ENCODE measurements around the gene GPATCH3. TPM values are rescaled to one million over a fixed set of nuclear protein-coding genes. Genes with fewer than 3 reads are reported as not detected.
"Not testable (repeated sequence)": the region's sequence is repeated elsewhere in the genome, so short reads cannot be mapped to it uniquely, and the experiment has no call there.

Gene GPATCH3, protein sequence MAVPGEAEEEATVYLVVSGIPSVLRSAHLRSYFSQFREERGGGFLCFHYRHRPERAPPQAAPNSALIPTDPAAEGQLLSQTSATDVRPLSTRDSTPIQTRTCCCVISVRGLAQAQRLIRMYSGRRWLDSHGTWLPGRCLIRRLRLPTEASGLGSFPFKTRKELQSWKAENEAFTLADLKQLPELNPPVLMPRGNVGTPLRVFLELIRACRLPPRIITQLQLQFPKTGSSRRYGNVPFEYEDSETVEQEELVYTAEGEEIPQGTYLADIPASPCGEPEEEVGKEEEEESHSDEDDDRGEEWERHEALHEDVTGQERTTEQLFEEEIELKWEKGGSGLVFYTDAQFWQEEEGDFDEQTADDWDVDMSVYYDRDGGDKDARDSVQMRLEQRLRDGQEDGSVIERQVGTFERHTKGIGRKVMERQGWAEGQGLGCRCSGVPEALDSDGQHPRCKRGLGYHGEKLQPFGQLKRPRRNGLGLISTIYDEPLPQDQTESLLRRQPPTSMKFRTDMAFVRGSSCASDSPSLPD
- total RNA-seq, result 24.0 and 26.0 TPM in 2 replicates

- Mint-ChIP-seq H3K4me3 (peak within 1 kb of the TSS; percentile 99), H3K9me3 (no peaks in the 10 kb centered on the region), H3K36me3 (ENCODE audit: low read depth) (peaks cover 28% of the 10 kb centered on the region), H3K27me3 (no peaks in the 10 kb centered on the region), H3K27ac (peak within 1 kb of the TSS; percentile 100), H3K4me1 (peaks cover 32% of the 10 kb centered on the region)
- intact Hi-C loops (cut with micrococcal nuclease), result loop anchor here (1.0 kb wide), 3 partner anchors 10 to 93 kb away; partner anchors contain the start of genes GPN2, NUDC and TRNP1
- TF ChIP-seq, protein P1, sequence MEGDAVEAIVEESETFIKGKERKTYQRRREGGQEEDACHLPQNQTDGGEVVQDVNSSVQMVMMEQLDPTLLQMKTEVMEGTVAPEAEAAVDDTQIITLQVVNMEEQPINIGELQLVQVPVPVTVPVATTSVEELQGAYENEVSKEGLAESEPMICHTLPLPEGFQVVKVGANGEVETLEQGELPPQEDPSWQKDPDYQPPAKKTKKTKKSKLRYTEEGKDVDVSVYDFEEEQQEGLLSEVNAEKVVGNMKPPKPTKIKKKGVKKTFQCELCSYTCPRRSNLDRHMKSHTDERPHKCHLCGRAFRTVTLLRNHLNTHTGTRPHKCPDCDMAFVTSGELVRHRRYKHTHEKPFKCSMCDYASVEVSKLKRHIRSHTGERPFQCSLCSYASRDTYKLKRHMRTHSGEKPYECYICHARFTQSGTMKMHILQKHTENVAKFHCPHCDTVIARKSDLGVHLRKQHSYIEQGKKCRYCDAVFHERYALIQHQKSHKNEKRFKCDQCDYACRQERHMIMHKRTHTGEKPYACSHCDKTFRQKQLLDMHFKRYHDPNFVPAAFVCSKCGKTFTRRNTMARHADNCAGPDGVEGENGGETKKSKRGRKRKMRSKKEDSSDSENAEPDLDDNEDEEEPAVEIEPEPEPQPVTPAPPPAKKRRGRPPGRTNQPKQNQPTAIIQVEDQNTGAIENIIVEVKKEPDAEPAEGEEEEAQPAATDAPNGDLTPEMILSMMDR (IDR thresholded peaks at IDR 0.05), result no peak
- ChIA-PET POLR2A (interaction anchor here (0.6 to 4.5 kb wide), 26 partner anchors 8 to 1680 kb away, joined by 3 to 64 read pairs (median 4); partner anchors contain the start of genes CEP85, FAM76A, GPN2 and HMGN2), CTCF (interaction anchor here (1.1 to 1.5 kb wide), 3 partner anchors 10 to 457 kb away, joined by 3 to 6 read pairs (median 3); partner anchors contain the start of gene GPN2)
- ATAC-seq (ENCODE audit: low read depth) (peak; percentile 89), DNase-seq (peak; percentile 68)
Measured at GRCh38 chr1:26900001-26900814, at the start of gene GPATCH3. GPATCH3 (minus strand) TSS chr1:26900467; CDS start chr1:26900442, 25 bp downstream.

DNA sequence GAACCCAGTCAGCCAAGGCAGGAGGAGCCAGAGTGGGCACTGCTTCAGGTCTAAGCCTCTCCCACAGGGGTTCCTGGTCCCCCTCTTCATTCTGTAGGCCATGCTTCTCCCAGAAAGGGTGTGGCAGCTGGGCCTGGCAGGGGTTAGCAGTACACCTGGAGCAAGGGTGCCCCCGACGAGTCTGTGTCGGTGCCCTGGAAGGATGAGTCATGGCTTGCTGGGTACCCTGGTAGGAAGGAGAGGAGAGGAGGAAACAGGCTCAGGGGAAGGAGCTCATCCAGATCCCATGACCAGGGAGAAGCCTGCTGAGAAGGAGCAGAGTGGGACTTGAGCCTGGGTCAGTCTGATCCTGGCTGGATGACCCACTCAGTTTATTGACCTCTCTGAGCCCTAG is 49.7 kb upstream of the GPATCH3 start:
- Mint-ChIP-seq H3K9me3 (no peaks in the 10 kb centered on the region), H3K4me3 (no peak overlapping the region), H3K4me1 (no peaks in the 10 kb centered on the region), H3K36me3 (ENCODE audit: low read depth) (peaks cover 28% of the 10 kb centered on the region), H3K27ac (no peak overlapping the region), H3K27me3 (peaks cover 2% of the 10 kb centered on the region)
- ATAC-seq (ENCODE audit: low read depth) (no peak), DNase-seq (no peak)
- POLR2A ChIA-PET, result no interaction called here
- intact Hi-C loops (cut with micrococcal nuclease), result no loop called here
- TF ChIP-seq, protein P1 (IDR thresholded peaks at IDR 0.05), result no peak
- CTCF ChIA-PET, result no interaction called here

DNA sequence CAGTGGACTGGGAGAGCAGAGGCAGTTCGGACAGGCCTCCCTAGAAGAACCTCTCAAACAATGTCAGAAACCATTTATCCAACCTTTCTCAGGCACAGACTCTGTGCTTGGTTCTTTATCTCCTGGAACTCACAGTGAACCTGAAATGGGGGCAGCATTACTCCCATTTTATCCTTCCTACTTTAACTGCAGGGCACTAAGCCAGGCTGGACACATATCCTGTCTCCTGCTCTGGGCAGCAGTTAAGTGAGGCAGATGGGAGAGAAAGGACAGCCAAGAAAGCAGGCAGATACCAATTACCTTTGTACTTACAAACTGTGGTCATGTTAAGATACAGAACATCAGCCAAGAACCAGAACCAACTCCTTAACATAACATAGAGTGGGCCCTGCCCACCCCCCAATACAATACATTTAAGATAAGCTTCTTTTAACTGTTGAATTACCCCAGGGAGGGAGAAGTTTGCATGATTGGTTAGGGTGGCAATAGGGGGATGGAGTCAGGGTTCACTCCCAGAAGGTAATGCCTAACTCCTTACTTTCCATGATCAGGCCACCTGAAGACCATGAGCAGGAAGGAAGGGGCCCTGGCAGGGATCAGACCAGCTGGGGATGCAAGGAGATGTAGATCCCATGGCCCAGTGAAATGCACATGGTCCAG is 49.1 kb upstream of the GPATCH3 start:
- Mint-ChIP-seq H3K36me3 (ENCODE audit: low read depth) (peaks cover 31% of the 10 kb centered on the region), H3K4me3 (no peak overlapping the region), H3K27ac (no peak overlapping the region), H3K9me3 (no peaks in the 10 kb centered on the region), H3K27me3 (peaks cover 2% of the 10 kb centered on the region), H3K4me1 (no peaks in the 10 kb centered on the region)
- TF ChIP-seq, protein P1 (IDR thresholded peaks at IDR 0.05), result no peak
- ATAC-seq (ENCODE audit: low read depth), result no peak
- no peak for DNase-seq
- CTCF ChIA-PET, result interaction anchor here (0.6 kb wide), 1 partner anchor 132 kb away, joined by 3 read pairs; no protein-coding TSS in a partner anchor
- intact Hi-C loops (cut with micrococcal nuclease), result no loop called here
- POLR2A ChIA-PET, result no interaction called here

- intact Hi-C loops (cut with micrococcal nuclease); H3K4me1 Mint-ChIP-seq; H3K4me3 Mint-ChIP-seq; POLR2A ChIA-PET; ATAC-seq (ENCODE audit: low read depth); H3K27me3 Mint-ChIP-seq; H3K9me3 Mint-ChIP-seq; DNase-seq; H3K27ac Mint-ChIP-seq: not testable (repeated sequence)
- CTCF ChIA-PET, result interaction anchor here (0.6 kb wide), 1 partner anchor 133 kb away, joined by 3 read pairs; no protein-coding TSS in a partner anchor
- peaks cover 34% of the 10 kb centered on the region for H3K36me3 Mint-ChIP-seq (ENCODE audit: low read depth)
Measured at GRCh38 chr1:26948725-26949057, 48.4 kb upstream of the GPATCH3 start.

GRCh38 chr1:26946270-26946669 is 46.0 kb upstream of the GPATCH3 start:
- TF ChIP-seq, protein P1 (IDR thresholded peaks at IDR 0.05), result no peak
- Mint-ChIP-seq H3K36me3 (ENCODE audit: low read depth) (peaks cover 54% of the 10 kb centered on the region), H3K9me3 (no peaks in the 10 kb centered on the region), H3K4me3 (no peak overlapping the region), H3K27ac (no peak overlapping the region), H3K27me3 (no peaks in the 10 kb centered on the region), H3K4me1 (no peaks in the 10 kb centered on the region)
- ChIA-PET CTCF (no interaction called here), POLR2A (interaction anchor here (0.6 kb wide), 1 partner anchor 12 kb away, joined by 3 read pairs; no protein-coding TSS in a partner anchor)
- ATAC-seq (ENCODE audit: low read depth) (no peak), DNase-seq (no peak)
- intact Hi-C loops (cut with micrococcal nuclease), result no loop called here
